Testis (tissue), 3 donors: ENCODE results near the gene AIG1. TPM values are rescaled to one million over a fixed set of nuclear protein-coding genes. Genes with fewer than 3 reads are reported as not detected.

ENCODE experiments used
- DNase-seq: peaks from one replicate; pipeline ENCODE4 v3.0.0-alpha.2; 2019
- H3K27ac ChIP-seq, 2 donors: fragments of 200-600 bp; sonication (generic); one replicate each; pipeline ENCODE4 v1.5.1; 2019
- H3K27me3 ChIP-seq: fragments of 200-600 bp; sonication (generic); one replicate; pipeline ENCODE4 v1.5.1; 2019
- H3K36me3 ChIP-seq: fragments of 200-600 bp; sonication (generic); one replicate; pipeline ENCODE4 v1.5.1; 2017; ENCODE audit warnings: low read depth; ENCODE audit errors: missing control alignments
- H3K4me1 ChIP-seq: fragments of 200-600 bp; sonication (generic); one replicate; pipeline ENCODE4 v1.5.1; 2019
- H3K4me3 ChIP-seq, 2 donors: fragments of 200-600 bp; sonication (generic); one replicate each; pipeline ENCODE4 v1.5.1; 2017 to 2019
- H3K9me3 ChIP-seq: fragments of 200-600 bp; sonication (generic); one replicate; pipeline ENCODE4 v1.5.1; 2017
- POLR2A ChIP-seq: fragments of 450-650 bp; IDR thresholded peaks from one replicate; pipeline ENCODE4 v1.6.1; 2017; ENCODE audit warnings: antibody characterized with exemption, mild to moderate bottlenecking, moderate library complexity
- WGBS, 2 donors: methylation state at CpG; one replicate each; pipeline ENCODE4 v1.1.5; 2018; 5-methylcytosine and 5-hydroxymethylcytosine counted together
- intact Hi-C: fragments of 100-400 bp; cut with DNase I; formaldehyde crosslinking; loops from one replicate; pipeline ENCODE4 v1.15.1; 2023; ENCODE audit warnings: low total_unique reads
- polyA plus RNA-seq: library from polyadenylated mRNA; stranded (reverse); fragments of 350-450 nt; fragmentation: Illumina TruSeq; extraction: RNeasy Lipid Tissue Mini Kit (QIAGEN cat#74804); gene quantifications from one replicate; pipeline ENCODE4 v1.2.3, GENCODE V29; 2014; ENCODE audit warnings: low read depth, low replicate concordance; ENCODE audit not compliant: insufficient read depth
- total RNA-seq, 2 donors: library from RNA; depleted of rRNA; stranded (reverse); fragments of >200 nt; gene quantifications; one replicate each; pipeline ENCODE4 v1.2.3, GENCODE V29; 2016
- TF ChIP-seq, protein P1 (sequence below), 3 experiments: fragments of 450-650 bp in 2 of 3; fragments of 200-600 bp in 1 of 3; sonication (generic) in 1 of 3; IDR thresholded peaks; one replicate each; pipeline ENCODE4 v1.5.1; 2016 to 2019; ENCODE audit warnings: antibody characterized with exemption in 3 of 3, mild to moderate bottlenecking in 2 of 3, moderate library complexity in 1 of 3

AIG1 gene
- total and polyA plus RNA-seq, 3 donors from 2014 or later, result 39.6 to 57.9 (median 50.7) TPM

- no peak overlapping the region for H3K4me3 ChIP-seq
- intact Hi-C loops, result no loop called here
- no peak overlapping the region for H3K27ac ChIP-seq
- no peaks in the 10 kb centered on the region for H3K9me3 ChIP-seq
- WGBS, 2 donors, result 98 to 99% methylated on average over 4 of the region's 4 CpGs
- no peak for DNase-seq
- no peaks in the 10 kb centered on the region for H3K27me3 ChIP-seq
- H3K36me3 ChIP-seq, result no peaks in the 10 kb centered on the region
- TF ChIP-seq POLR2A, result no peak
- TF ChIP-seq, protein P1, sequence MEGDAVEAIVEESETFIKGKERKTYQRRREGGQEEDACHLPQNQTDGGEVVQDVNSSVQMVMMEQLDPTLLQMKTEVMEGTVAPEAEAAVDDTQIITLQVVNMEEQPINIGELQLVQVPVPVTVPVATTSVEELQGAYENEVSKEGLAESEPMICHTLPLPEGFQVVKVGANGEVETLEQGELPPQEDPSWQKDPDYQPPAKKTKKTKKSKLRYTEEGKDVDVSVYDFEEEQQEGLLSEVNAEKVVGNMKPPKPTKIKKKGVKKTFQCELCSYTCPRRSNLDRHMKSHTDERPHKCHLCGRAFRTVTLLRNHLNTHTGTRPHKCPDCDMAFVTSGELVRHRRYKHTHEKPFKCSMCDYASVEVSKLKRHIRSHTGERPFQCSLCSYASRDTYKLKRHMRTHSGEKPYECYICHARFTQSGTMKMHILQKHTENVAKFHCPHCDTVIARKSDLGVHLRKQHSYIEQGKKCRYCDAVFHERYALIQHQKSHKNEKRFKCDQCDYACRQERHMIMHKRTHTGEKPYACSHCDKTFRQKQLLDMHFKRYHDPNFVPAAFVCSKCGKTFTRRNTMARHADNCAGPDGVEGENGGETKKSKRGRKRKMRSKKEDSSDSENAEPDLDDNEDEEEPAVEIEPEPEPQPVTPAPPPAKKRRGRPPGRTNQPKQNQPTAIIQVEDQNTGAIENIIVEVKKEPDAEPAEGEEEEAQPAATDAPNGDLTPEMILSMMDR (IDR thresholded peaks at IDR 0.05), result no peak
- H3K4me1 ChIP-seq, result no peaks in the 10 kb centered on the region
Observed at GRCh38 chr6:143313163-143313562, 252.5 kb downstream of the AIG1 start.

- Histone ChIP-seq H3K27ac (no peak overlapping the region), H3K4me1 (no peaks in the 10 kb centered on the region), H3K27me3 (no peaks in the 10 kb centered on the region), H3K4me3 (no peak overlapping the region), H3K36me3 (no peaks in the 10 kb centered on the region), H3K9me3 (no peaks in the 10 kb centered on the region)
- TF ChIP-seq, protein P1 (IDR thresholded peaks at IDR 0.05), result no peak
- 85 to 95% methylated on average over 5 of the region's 5 CpGs for WGBS, 2 donors
- no peak for DNase-seq
- intact Hi-C loops, result no loop called here
Observed at GRCh38 chr6:143321491-143322086, 260.9 kb downstream of the AIG1 start.

GRCh38 chr6:143322386-143322785, 261.7 kb downstream of the AIG1 start:
- H3K27me3 ChIP-seq, result no peaks in the 10 kb centered on the region
- H3K9me3 ChIP-seq, result no peaks in the 10 kb centered on the region
- 44 to 59% methylated on average over 4 of the region's 4 CpGs for WGBS, 2 donors
- H3K4me1 ChIP-seq, result no peaks in the 10 kb centered on the region
- no peak overlapping the region for H3K4me3 ChIP-seq
- TF ChIP-seq, protein P1 (IDR thresholded peaks at IDR 0.05), result no peak
- no peak for TF ChIP-seq POLR2A
- intact Hi-C loops, result no loop called here
- H3K36me3 ChIP-seq, result no peaks in the 10 kb centered on the region
- DNase-seq, result no peak
- H3K27ac ChIP-seq, result no peak overlapping the region

DNA sequence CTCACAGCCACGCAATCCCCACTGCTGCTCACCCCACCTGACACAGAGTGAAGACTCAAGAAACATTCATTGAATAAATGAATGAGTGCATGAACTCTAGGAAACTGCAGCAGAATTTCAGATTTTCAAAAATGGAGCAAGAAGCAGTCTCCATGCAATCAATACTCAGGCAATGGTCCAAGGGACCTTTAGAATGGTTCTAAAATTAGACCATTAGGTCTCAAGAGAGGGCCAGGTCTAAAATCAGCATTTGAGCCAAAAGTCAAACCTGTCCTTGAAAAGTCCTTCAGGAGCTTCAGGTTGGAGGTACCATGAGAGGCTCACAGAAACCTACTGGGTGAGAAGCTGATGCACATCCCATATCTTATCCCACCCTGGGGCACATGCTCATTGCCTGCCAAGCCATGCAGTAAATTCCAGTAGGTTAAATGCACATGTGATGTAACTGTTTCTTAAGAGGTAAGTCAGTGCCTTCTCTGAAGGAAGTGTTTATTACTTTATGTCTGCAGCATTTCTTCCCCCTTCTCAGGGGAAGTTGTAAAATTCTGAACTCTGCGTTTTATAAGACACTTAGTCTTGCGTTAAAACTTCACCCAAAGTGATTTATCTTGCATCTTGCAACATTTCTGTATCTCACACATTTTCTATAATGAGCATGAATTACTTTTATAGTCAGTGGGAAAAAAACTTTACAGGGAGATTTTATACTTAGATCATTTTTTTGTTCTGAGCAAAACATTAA, 263.2 kb downstream of the AIG1 start:
- WGBS, 2 donors, result 77 to 84% methylated on average over 3 of the region's 3 CpGs
- intact Hi-C loops, result no loop called here
- H3K4me3 ChIP-seq, result no peak overlapping the region

More for the DNA sequence above, 263.2 kb downstream of the AIG1 start:
- Histone ChIP-seq H3K4me1 (no peaks in the 10 kb centered on the region), H3K27me3 (no peaks in the 10 kb centered on the region), H3K36me3 (no peaks in the 10 kb centered on the region), H3K9me3 (no peaks in the 10 kb centered on the region), H3K27ac (no peak overlapping the region)
- TF ChIP-seq, protein P1 (IDR thresholded peaks at IDR 0.05), result no peak
- TF ChIP-seq POLR2A, result no peak
- DNase-seq, result no peak
